Panc1 (cell line): ENCODE results near the gene KRTCAP2. TPM values are rescaled to one million over a fixed set of nuclear protein-coding genes. Genes with fewer than 3 reads are reported as not detected.

Experiments
- ATAC-seq: fragments of 200-7000 bp; cut with Tn5 transposase; 2 replicates; pipeline ENCODE4 v1.9.1; 2020; ENCODE audit warnings: mild to moderate bottlenecking, moderate library complexity
- BruUV-seq: library from RNA; stranded (reverse); fragments of 400-500 nt; replicated peaks from 2 replicates; lab custom pipeline; 2021; lab: Mats Ljungman, UMichigan
- CTCF ChIA-PET: fragments of 300-600 bp; sonication (Branson Sonifier 250); formaldehyde crosslinking; loops from one replicate; lab custom pipeline; 2022; ENCODE audit warnings: antibody characterized with exemption; lab: Charles Lee
- POLR2A ChIA-PET: fragments of 300-600 bp; sonication (Branson Sonifier 250); formaldehyde crosslinking; loops from one replicate; lab custom pipeline; 2022; ENCODE audit warnings: antibody characterized with exemption; lab: Charles Lee
- DNase-seq: peaks from one replicate; pipeline ENCODE4 v3.0.0-alpha.2; 2010; ENCODE audit warnings: low read depth, low spot score
- H3K27ac ChIP-seq: 2 replicates; pipeline ENCODE4 v1.5.1; 2011; ENCODE audit warnings: mild to moderate bottlenecking, low read length, inconsistent platforms
- H3K27me3 ChIP-seq: fragments of 200-500 bp; sonication (Bioruptor generic); 2 replicates; pipeline ENCODE4 v1.6.0; 2014; ENCODE audit warnings: low read length, inconsistent platforms; ENCODE audit not compliant: control insufficient read depth, insufficient read depth
- H3K36me3 ChIP-seq: fragments of 200-500 bp; sonication (Bioruptor generic); 2 replicates; pipeline ENCODE4 v1.5.1; 2014; ENCODE audit warnings: inconsistent platforms, mild to moderate bottlenecking, low read length, moderate library complexity; ENCODE audit not compliant: control insufficient read depth, insufficient read depth
- H3K4me1 ChIP-seq: 2 replicates; pipeline ENCODE4 v1.5.1; 2011; ENCODE audit warnings: inconsistent platforms, mild to moderate bottlenecking, low read length, moderate library complexity; ENCODE audit not compliant: control insufficient read depth, insufficient read depth
- H3K4me3 ChIP-seq, 2 experiments: 2 replicates each; pipeline ENCODE4 v1.5.1; 2011 to 2012; ENCODE audit warnings: low read depth in 2 of 2, low read length in 2 of 2, mild to moderate bottlenecking in 2 of 2, inconsistent platforms in 1 of 2, moderate library complexity in 1 of 2
- H3K9me3 ChIP-seq: fragments of 200-500 bp; sonication (Bioruptor generic); 2 replicates; pipeline ENCODE4 v1.5.1; 2014; ENCODE audit warnings: low read depth, mild to moderate bottlenecking, inconsistent platforms, low read length, moderate library complexity; ENCODE audit not compliant: control insufficient read depth, insufficient read depth
- POLR2AphosphoS5 ChIP-seq: IDR thresholded peaks from 2 replicates; pipeline ENCODE4 v1.6.1; 2012; ENCODE audit warnings: mild to moderate bottlenecking, low read depth, low read length, moderate library complexity
- SIN3A ChIP-seq: IDR thresholded peaks from 2 replicates; pipeline ENCODE4 v1.6.1; 2012; ENCODE audit warnings: low read depth, mild to moderate bottlenecking, low read length, moderate library complexity, borderline replicate concordance; ENCODE audit not compliant: insufficient read depth
- TCF7L2 ChIP-seq: IDR thresholded peaks from 2 replicates; pipeline ENCODE4 v1.6.1; 2011; ENCODE audit warnings: mild to moderate bottlenecking, low read depth, low read length, inconsistent platforms
- in situ Hi-C: cut with HindIII; loops from 2 replicates; pipeline ENCODE4 v1.10.0; 2016; ENCODE audit warnings: low sequenced_read_pairs, low pct_unique_long_range_greater_than_20kb
- intact Hi-C: fragments of 100-400 bp; cut with micrococcal nuclease; formaldehyde crosslinking; loops from one replicate; pipeline ENCODE4 v1.10.0; 2022; ENCODE audit not compliant: unreplicated experiment
- total RNA-seq: library from RNA; stranded (reverse); gene quantifications from one replicate; pipeline ENCODE4 v1.2.1, GENCODE V29; 2021; ENCODE audit not compliant: unreplicated experiment
- TF ChIP-seq, protein P1 (sequence below), 2 experiments: IDR thresholded peaks; 2 replicates each; pipeline ENCODE4 v1.6.1; 2011 to 2012; ENCODE audit warnings: low read depth in 2 of 2, control low read depth in 1 of 2, low read length in 1 of 2, mild to moderate bottlenecking in 1 of 2, moderate library complexity in 1 of 2; ENCODE audit not compliant: insufficient read depth in 1 of 2
- TF ChIP-seq, protein P2 (sequence below): fragments of 450-650 bp; IDR thresholded peaks from 2 replicates; pipeline ENCODE4 v1.5.1; 2017; ENCODE audit warnings: mild to moderate bottlenecking

Gene KRTCAP2
- total RNA-seq, 1 experiment from 2014 or later = 155 TPM

DNA sequence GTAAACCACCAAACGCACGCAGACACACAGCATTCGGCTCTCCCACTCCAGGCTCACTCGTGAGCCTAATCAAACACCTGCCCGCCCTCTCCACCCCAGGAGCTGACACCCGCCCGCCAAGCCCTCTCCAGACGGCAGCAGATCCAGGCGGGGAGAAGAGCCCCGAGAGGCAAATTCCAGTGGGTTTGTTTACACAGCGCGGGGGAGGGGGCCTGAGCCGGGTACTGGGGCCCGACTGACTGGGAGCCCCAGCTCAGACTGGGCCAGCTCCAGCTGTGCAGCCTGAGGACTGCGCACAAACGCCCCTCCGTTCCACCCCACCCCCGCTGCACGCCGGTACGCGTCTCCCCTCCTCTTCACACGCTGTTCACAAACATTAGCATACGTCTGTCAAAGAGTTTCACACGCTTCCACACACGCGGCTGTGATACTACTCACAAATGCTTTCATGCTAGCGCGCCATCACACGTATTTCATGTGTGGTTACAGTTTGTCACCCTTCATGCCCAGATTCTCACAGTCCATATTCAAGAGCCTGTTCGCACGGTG lies 46.5 kb downstream of the KRTCAP2 start:
- Histone ChIP-seq H3K27ac (peak overlapping the region; percentile 65), H3K9me3 (no peaks in the 10 kb centered on the region), H3K4me3 (peak overlapping the region; percentile 64 to 65), H3K36me3 (peaks cover 3% of the 10 kb centered on the region; the same call in 1 of the 2 replicates), H3K4me1 (peaks cover 59% of the 10 kb centered on the region), H3K27me3 (no peaks in the 10 kb centered on the region)
- no TSS peak for BruUV-seq
- in situ Hi-C loops (no loop called here), intact Hi-C loops (loop anchor here (5.0 kb wide), 1 partner anchor 34 kb away; no protein-coding TSS in a partner anchor)
- DNase-seq = no peak
- TF ChIP-seq SIN3A (no peak), POLR2AphosphoS5 (no peak), TCF7L2 (no peak)
- TF ChIP-seq, protein P1, sequence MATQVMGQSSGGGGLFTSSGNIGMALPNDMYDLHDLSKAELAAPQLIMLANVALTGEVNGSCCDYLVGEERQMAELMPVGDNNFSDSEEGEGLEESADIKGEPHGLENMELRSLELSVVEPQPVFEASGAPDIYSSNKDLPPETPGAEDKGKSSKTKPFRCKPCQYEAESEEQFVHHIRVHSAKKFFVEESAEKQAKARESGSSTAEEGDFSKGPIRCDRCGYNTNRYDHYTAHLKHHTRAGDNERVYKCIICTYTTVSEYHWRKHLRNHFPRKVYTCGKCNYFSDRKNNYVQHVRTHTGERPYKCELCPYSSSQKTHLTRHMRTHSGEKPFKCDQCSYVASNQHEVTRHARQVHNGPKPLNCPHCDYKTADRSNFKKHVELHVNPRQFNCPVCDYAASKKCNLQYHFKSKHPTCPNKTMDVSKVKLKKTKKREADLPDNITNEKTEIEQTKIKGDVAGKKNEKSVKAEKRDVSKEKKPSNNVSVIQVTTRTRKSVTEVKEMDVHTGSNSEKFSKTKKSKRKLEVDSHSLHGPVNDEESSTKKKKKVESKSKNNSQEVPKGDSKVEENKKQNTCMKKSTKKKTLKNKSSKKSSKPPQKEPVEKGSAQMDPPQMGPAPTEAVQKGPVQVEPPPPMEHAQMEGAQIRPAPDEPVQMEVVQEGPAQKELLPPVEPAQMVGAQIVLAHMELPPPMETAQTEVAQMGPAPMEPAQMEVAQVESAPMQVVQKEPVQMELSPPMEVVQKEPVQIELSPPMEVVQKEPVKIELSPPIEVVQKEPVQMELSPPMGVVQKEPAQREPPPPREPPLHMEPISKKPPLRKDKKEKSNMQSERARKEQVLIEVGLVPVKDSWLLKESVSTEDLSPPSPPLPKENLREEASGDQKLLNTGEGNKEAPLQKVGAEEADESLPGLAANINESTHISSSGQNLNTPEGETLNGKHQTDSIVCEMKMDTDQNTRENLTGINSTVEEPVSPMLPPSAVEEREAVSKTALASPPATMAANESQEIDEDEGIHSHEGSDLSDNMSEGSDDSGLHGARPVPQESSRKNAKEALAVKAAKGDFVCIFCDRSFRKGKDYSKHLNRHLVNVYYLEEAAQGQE (IDR thresholded peaks at IDR 0.05; ENCODE audit: insufficient read depth in 1 of 2, low read depth in 2 of 2, low read length in 1 of 2) = no peak
- TF ChIP-seq, protein P2, sequence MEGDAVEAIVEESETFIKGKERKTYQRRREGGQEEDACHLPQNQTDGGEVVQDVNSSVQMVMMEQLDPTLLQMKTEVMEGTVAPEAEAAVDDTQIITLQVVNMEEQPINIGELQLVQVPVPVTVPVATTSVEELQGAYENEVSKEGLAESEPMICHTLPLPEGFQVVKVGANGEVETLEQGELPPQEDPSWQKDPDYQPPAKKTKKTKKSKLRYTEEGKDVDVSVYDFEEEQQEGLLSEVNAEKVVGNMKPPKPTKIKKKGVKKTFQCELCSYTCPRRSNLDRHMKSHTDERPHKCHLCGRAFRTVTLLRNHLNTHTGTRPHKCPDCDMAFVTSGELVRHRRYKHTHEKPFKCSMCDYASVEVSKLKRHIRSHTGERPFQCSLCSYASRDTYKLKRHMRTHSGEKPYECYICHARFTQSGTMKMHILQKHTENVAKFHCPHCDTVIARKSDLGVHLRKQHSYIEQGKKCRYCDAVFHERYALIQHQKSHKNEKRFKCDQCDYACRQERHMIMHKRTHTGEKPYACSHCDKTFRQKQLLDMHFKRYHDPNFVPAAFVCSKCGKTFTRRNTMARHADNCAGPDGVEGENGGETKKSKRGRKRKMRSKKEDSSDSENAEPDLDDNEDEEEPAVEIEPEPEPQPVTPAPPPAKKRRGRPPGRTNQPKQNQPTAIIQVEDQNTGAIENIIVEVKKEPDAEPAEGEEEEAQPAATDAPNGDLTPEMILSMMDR = no peak
- CTCF ChIA-PET = interaction anchor here (0.6 to 1.1 kb wide), 2 partner anchors 46 to 457 kb away, joined by 3 read pairs; partner anchors contain the start of gene KRTCAP2
- POLR2A ChIA-PET = no interaction called here
- peak; percentile 5 for ATAC-seq

DNA sequence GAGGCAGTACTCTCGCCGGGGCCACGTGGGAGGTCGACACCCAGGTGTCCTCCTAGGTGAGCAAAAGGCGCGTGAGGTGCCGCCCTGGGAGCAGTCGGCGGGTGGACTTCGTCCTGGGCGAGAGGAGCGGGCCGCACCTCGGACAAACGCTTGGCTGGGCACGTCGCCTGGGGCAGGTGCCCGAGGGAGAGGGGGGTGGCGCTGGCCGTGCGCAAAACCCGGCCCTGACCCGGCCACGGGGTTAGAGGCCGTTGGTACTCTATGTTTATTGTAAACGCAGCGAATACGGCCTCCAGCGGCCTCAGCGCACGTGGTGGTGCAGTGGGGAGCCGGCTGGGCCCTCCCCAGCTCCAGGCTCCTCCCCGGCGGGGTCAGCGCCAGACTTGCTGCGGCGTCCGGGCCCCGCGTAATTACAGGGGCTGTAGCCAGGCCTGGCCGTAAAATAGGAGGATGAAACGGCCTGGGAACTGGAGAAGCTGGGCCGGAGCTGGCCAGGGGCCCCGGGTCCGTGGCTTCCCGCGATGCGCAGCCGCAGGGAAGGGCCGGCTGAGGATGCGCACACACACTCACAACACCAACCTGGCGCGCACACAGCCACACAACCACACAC lies 47.1 kb downstream of the KRTCAP2 start:
- peak; percentile 43 for ATAC-seq
- Histone ChIP-seq H3K4me1 (peaks cover 59% of the 10 kb centered on the region), H3K27ac (peak overlapping the region; percentile 65), H3K36me3 (peaks cover 3% of the 10 kb centered on the region; the same call in 1 of the 2 replicates), H3K9me3 (no peaks in the 10 kb centered on the region), H3K27me3 (no peaks in the 10 kb centered on the region), H3K4me3 (peak overlapping the region; percentile 64 to 65)
- CTCF ChIA-PET = interaction anchor here (1.1 kb wide), 1 partner anchor 47 kb away, joined by 3 read pairs; the partner anchor contains the start of gene KRTCAP2
- in situ Hi-C loops (no loop called here), intact Hi-C loops (loop anchor here (5.0 kb wide), 1 partner anchor 34 kb away; no protein-coding TSS in a partner anchor)
- no TSS peak for BruUV-seq
- DNase-seq = no peak
- POLR2A ChIA-PET = no interaction called here
- TF ChIP-seq, protein P1 (IDR thresholded peaks at IDR 0.05; ENCODE audit: insufficient read depth in 1 of 2, low read depth in 2 of 2, low read length in 1 of 2) = no peak
- TF ChIP-seq, protein P2 = no peak
- peak; percentile 32; the same call in 1 of the 2 replicates for TF ChIP-seq TCF7L2
- TF ChIP-seq SIN3A = no peak
- no peak for TF ChIP-seq POLR2AphosphoS5
